Left renal cortex interstitium (tissue), 4 donors: Measurements from ENCODE around the gene TRIM63. TPM values are rescaled to one million over a fixed set of nuclear protein-coding genes. Genes with fewer than 3 reads are reported as not detected.

Source experiments
- DNase-seq, 4 donors: peaks; one replicate each; pipeline ENCODE4 v3.0.0-alpha.2; 2013; ENCODE audit warnings: low read depth in 4 of 4, low spot score in 2 of 4, missing footprints in 1 of 4
- polyA plus RNA-seq, 4 donors: library from polyadenylated mRNA; unstranded; fragments of 120-200 nt; gene quantifications; one replicate each; pipeline ENCODE4 v1.2.1, GENCODE V29; 2013; ENCODE audit not compliant: insufficient read length in 4 of 4

TRIM63 gene
- polyA plus RNA-seq, 4 donors = 0.62 to 0.87 (median 0.75) TPM

GRCh38 chr1:26059906-26060305, 7.5 kb downstream of the TRIM63 start:
- DNase-seq = no peak

GRCh38 chr1:26058052-26058595, 9.3 kb downstream of the TRIM63 start:
- DNase-seq = no peak

- no peak for DNase-seq
Measured at GRCh38 chr1:26057189-26057588, 10.2 kb downstream of the TRIM63 start.

DNA sequence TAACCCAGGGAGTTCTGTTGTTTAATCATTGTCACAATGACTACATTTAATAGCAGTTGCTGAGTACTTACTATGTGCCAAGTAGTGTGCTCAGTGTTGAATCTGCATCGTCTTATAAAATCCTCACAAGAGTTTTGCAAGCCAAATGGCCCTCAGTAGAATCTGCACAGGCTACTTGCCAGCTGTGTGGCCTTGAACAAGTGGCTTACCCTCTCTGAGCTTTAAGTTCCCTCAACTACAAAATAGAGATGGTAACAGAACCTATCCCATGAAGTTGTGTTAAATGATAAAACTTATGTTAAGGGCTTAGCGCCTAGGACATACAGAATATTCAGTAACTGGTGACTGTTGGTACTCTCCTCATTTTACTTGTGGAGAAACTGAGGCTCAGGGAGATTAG, 12.4 kb downstream of the TRIM63 start:
- no peak for DNase-seq

GRCh38 chr1:26053718-26054560, 13.5 kb downstream of the TRIM63 start:
- no peak for DNase-seq

DNA sequence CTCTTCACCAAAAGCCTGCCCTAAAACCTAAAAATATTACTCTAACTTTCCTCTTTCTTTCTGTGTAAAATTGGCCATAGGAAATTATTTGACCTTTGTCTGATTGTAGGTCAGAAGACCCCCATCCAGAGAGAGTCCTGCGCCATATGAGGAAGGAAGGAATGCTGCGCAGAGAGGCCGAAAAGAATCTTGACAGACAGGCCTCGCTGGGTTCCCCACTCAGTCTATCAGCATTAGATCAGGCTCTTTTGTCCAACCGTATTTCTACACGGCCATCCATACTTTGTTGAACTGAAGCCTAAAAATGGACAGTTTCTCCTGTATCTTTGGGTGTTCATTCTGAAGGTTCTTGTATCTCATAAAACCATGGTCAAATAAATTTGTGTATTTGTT, 17.2 kb downstream of the TRIM63 start:
- no peak for DNase-seq

GRCh38 chr1:26049531-26050247, 17.7 kb downstream of the TRIM63 start:
- no peak for DNase-seq

DNA sequence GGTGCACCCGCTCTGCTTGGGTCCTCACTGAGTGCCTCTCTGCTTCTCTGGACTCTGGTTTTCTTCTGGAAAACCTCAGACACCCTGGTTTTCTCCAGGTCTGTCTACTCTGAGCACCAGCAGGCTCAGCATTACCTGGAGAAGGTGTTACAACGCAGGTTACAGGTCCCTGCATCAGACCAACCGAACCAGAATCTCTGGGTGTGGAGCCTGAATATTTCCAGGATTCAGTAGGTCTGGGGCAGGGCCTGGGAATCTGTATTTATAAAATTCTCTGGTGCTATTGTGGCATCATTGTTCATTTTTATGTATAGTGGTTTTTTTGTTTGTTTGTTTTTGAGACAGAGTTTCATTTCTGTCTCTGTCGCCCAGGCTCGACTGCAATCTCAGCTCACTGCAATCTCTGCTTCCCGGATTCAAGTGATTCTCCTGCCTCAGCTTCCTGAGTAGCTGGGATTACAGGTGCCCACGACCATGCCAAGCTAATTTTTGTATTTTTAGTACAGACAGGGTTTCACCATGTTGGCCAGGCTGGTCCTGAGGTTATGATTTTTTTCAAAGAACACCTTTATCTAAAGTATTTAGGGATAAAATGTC, 20.1 kb downstream of the TRIM63 start:
- no peak for DNase-seq

DNA sequence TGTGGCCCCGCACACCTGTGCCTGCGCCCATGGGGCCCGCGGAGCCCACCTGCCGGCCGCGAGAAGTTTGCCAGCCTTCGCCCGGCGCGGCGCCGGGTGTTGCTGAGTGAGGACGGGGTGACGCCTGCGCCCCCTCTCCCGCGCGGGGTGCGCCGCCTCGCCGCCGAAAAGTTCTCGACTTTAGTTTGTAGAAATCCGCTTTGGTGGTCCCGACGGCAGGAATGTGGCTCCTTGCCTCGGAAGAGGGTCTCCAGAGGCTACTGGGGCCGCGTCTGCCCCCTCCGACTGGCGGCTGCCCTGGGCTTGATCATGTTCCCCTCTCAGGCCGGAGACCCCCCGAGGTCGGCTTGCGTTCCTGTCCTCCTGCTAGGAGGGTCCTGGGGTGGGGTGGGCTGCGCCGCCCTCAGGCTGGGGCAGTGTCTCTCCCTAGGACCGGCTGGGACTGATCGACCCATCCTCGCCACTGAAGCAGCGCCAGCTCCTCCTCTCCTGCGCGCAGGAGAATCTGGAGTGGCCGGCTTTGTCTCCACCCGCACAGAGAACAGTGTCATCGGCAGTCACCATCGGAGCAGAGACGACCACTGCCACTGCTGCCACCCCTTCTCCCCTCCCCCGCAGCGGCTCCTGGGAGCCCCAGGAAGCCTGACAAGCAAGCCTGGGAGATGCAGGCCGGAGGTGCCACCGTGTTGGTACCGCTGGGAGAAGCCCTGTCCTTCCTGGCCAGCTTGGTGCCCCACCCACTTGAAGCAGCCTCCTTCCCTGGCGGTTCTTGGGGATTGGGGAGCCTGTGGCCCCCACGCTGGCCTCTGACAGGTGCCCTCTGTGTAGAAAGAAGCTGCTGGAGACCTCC, 21.0 kb downstream of the TRIM63 start:
- DNase-seq = no peak

GRCh38 chr1:26045722-26046245, 21.6 kb downstream of the TRIM63 start, which contains the start of gene SLC30A2:
SLC30A2 (minus strand) TSS chr1:26046118; CDS start chr1:26045896, 222 bp downstream.
- no peak for DNase-seq

- DNase-seq = no peak
Measured at GRCh38 chr1:26044971-26045721, 22.3 kb downstream of the TRIM63 start.

- DNase-seq = no peak
Measured at GRCh38 chr1:26044414-26044813, 23.0 kb downstream of the TRIM63 start.

DNA sequence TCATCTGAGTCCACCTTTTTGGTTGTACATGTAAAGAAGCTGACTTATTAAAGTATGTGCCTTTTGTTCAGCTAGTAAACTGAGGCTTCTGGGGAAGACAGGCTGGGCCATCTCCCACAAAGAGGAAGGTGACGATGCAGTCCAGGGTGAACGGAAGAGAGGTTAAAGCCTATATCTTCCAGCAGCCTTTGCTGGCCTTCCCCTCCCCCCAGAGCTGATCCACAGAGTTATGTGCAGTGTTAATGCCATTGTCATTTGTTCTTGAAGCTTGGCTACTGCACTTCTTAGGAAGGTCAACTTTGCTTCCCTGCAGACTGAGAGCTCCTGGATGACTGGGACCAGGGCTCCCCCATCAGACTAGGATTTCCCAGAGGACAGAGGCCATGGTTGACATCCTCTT, 23.7 kb downstream of the TRIM63 start:
- DNase-seq = no peak

DNA sequence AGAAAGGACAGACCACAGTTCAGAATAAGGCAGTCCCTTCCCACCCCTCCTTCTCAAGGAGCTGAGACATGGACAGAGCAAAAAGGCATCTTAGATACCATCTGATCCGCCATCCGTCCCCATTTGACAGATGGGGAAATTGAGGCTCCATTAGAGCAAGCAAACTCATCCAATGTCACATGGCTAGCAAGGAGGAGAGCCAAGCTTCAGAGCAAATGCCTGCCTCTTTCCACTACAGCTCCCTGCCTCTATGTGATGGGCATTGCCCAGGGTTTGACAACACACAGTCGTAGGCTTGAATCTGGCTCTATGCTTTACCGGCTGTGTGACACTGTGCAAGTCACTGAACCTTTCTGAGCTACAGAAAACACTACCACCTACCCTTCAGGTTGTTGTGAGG, 25.5 kb downstream of the TRIM63 start:
- DNase-seq = no peak

DNA sequence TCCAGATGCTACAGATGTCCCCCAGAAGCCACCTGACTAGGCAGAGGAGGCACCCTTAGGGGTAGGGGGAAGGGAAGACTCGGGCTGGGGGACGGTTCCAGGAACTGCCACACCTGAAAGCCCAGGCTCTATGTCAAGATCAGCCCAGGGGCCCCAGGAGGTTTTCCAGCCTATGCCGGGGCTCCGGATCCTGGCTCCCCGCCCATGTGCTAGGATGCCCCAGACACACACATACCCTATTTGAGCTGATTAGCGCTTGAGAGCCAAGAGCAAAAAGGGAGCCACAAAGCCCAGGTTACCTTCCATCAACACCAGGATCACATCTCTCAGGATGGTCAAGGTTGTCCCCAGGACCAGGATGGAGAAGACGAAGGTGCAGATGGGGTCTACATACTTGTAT, 26.0 kb downstream of the TRIM63 start:
- DNase-seq = no peak

DNA sequence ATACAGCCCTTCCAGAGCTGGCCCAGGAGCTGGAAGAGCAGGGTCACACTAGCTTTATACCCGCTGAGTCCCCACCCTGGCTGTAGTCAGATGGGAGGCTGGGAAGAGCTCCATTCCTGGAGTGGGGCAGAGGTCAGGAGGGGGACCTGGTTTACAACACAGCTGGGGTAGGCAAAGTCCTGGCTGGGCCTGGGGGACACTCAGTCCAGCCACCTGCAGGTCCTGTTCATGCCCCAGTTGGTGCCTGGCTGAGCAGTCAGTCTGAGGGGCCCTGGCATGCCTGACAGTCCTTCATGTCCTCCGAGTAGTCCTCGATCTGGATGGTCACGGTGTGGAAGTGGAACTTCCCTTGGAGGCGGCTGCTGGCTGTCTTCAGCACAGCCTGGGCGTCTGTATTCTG, 28.5 kb downstream of the TRIM63 start:
- DNase-seq = no peak

DNA sequence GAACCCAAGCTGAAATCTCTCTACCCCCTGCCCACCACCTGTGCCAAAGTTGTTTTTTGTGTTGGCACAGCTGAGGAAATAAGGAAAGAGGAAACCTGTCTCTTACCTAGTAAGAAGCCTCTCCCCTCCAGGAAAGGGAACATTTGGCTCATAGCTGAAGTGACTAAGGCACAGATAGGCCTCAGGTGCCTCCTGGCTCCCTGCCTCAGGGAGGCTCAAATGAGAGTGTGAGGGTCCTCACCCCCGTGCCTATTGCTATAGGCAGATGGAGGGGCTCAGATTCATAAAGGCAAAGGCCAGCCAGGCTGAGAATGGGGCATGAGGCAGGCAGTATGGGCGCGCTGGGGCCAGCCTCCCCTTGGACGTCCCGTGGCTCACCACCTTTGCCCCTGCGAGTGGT, 29.0 kb downstream of the TRIM63 start:
- DNase-seq = no peak

- DNase-seq = no peak
Measured at GRCh38 chr1:26037904-26038303, 29.5 kb downstream of the TRIM63 start.

DNA sequence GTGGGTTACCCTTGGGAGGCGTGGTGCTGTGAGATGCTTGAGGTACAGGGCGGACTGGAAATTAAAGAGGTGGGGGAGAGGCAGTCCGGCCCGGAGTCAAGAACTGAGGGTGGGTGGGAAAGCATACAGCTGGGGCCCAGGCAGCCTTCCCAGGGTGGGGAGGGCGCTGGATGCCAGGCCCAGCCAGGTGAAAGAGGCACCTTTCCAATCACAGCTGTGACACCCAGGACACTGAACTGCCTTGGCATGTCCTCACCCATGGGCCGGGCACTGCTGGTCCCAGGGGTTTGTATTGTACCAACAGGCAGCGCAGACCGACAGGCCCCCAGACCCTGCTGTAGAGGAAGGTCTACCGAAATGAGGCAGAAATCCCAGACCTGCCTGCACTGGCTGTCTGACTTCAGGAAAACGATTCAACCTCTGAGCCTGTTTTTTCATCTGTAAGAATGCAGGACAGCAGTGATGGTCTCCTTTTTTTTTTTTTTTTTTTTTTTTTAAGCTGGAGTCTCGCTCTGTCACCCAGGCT, 30.6 kb downstream of the TRIM63 start:
- no peak for DNase-seq
